Adrenal gland (tissue), 12 donors: ENCODE measurements around the gene EIF3F. TPM values are rescaled to one million over a fixed set of nuclear protein-coding genes. Genes with fewer than 3 reads are reported as not detected.

Experiments used
- DNase-seq, 7 donors: peaks; one replicate each; pipeline ENCODE4 v3.0.0-alpha.2; 2019 to 2020
- H3K27ac ChIP-seq, 5 donors: fragments of 200-600 bp; sonication (generic) in 4 of 5; 1 replicate in 3 of 5; 2 replicates in 2 of 5; pipeline versions ENCODE4 v1.5.1 to v1.8.0; 2016 to 2020; ENCODE audit warnings: mild to moderate bottlenecking in 1 of 5
- H3K27me3 ChIP-seq: fragments of 200-600 bp; 2 replicates; pipeline ENCODE4 v1.8.0; 2021
- H3K36me3 ChIP-seq, 2 donors: fragments of 200-600 bp; replicated peaks in 1 of 2; 1 replicate in 1 of 2; 2 replicates in 1 of 2; pipeline versions ENCODE4 v1.5.1 to v1.8.0; 2018 to 2022
- H3K4me1 ChIP-seq, 2 donors: fragments of 200-600 bp; replicated peaks in 1 of 2; 1 replicate in 1 of 2; 2 replicates in 1 of 2; pipeline versions ENCODE4 v1.5.1 to v1.8.0; 2018 to 2021
- H3K4me3 ChIP-seq, 4 donors: fragments of 200-600 bp; sonication (generic) in 3 of 4; one replicate each; pipeline ENCODE4 v1.5.1; 2016 to 2018
- H3K9me3 ChIP-seq, 3 donors: fragments of 200-600 bp; sonication (generic) in 1 of 3; replicated peaks in 1 of 3; 1 replicate in 2 of 3; 2 replicates in 1 of 3; pipeline versions ENCODE4 v1.5.1 to v1.8.0; 2016 to 2021
- POLR2A ChIP-seq, 2 donors: fragments of 450-650 bp; IDR thresholded peaks; one replicate each; pipeline ENCODE4 v1.6.1; 2017; ENCODE audit warnings: antibody characterized with exemption in 2 of 2, mild to moderate bottlenecking in 2 of 2, moderate library complexity in 1 of 2
- WGBS, 4 donors: extraction: QIAGEN DNeasy Blood & Tissue Kit in 2 of 4; methylation state at CpG; one replicate each; pipeline versions ENCODE4 v1.1.5 to v1.1.7; 2013 to 2017; 5-methylcytosine and 5-hydroxymethylcytosine counted together
- intact Hi-C, 2 donors: fragments of 100-400 bp; cut with DNase I; formaldehyde crosslinking; loops; one replicate each; pipeline versions ENCODE4 v1.14.1 to v1.15.0; 2022 to 2023
- polyA plus RNA-seq, 3 donors: library from polyadenylated mRNA; stranded (reverse); fragments of 200-250 nt in 2 of 3; fragments of 350-450 nt in 1 of 3; fragmentation: Illumina TruSeq in 1 of 3; extraction: RNeasy Lipid Tissue Mini Kit (QIAGEN cat#74804) in 1 of 3; gene quantifications; one replicate each; pipeline ENCODE4 v1.2.3, GENCODE V29; 2013 to 2014
- total RNA-seq, 9 donors: library from RNA; depleted of rRNA in 4 of 9; stranded (reverse); fragments of >200 nt in 4 of 9; fragments of 120-200 nt in 1 of 9; fragmentation: NEBNext Ultra II Directional in 1 of 9; extraction: Animal tissue kit (Norgen Biotek cat#: 25700) in 1 of 9; gene quantifications; one replicate each; pipeline versions ENCODE4 v1.1.0 to v1.2.4, GENCODE V29; 2013 to 2023
- TF ChIP-seq, protein P1 (sequence below), 6 experiments: fragments of 450-650 bp in 4 of 6; fragments of 200-600 bp in 2 of 6; sonication (generic) in 1 of 6; IDR thresholded peaks; 1 replicate in 5 of 6; 2 replicates in 1 of 6; pipeline versions ENCODE4 v1.5.1 to v1.8.0; 2016 to 2021; ENCODE audit warnings: antibody characterized with exemption in 6 of 6, mild to moderate bottlenecking in 2 of 6, moderate library complexity in 1 of 6
- donor health status: healthy with polysubstance abuse.
- donor health status: Bipolar disorder and iron deficiency.
- donor health status: DM: yes; HTN: yes; CAD: no.
- donor health status: DM: no; HTN: no; CAD: no.
- donor health status: DM: no; HTN: no; CAD: no.
- donor health status: DM: yes; HTN: yes; CAD: no.

Gene EIF3F
- total and polyA plus RNA-seq, 12 donors, result 105 to 366 (median 173) TPM

DNA sequence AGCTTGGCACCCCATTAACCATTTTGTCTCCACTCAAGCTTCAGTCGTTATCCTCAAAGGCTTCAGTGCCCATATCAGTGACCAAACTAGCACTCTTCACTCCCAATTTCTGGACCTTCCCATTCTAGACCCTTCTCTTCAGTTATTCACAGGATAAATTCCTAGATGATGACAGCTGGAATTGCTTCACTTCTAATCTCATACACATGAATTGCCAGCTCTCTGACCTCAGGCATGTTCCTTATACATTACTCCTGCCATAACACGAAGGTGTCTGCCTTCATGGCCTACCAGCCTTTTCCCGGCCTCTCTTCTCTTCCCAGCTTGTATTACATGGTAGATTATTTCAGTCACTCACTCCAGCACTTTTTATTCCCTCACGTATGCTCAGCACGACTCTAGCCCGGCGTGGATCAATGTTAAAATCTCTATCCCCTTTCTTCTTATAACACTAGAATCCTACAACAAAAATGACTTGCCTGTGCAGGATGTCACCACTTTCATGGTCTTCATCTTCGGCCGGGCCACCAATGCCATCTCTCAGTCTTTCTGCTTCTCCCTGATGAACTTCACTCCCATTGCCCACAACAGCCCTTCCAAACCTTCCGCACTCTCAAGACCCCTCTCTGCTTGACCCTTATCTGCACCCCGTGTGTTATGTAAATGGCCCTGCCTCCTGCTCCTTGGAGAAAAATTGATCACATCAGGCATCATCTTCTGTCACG, 36.9 kb downstream of the EIF3F start:
- Histone ChIP-seq H3K4me1 (peaks cover 0 to 7% of the 10 kb centered on the region in 2 donors), H3K27me3 (no peaks in the 10 kb centered on the region), H3K27ac (no peak overlapping the region), H3K36me3 (no peaks in the 10 kb centered on the region), H3K4me3 (no peak overlapping the region), H3K9me3 (no peaks in the 10 kb centered on the region)
- TF ChIP-seq, protein P1, sequence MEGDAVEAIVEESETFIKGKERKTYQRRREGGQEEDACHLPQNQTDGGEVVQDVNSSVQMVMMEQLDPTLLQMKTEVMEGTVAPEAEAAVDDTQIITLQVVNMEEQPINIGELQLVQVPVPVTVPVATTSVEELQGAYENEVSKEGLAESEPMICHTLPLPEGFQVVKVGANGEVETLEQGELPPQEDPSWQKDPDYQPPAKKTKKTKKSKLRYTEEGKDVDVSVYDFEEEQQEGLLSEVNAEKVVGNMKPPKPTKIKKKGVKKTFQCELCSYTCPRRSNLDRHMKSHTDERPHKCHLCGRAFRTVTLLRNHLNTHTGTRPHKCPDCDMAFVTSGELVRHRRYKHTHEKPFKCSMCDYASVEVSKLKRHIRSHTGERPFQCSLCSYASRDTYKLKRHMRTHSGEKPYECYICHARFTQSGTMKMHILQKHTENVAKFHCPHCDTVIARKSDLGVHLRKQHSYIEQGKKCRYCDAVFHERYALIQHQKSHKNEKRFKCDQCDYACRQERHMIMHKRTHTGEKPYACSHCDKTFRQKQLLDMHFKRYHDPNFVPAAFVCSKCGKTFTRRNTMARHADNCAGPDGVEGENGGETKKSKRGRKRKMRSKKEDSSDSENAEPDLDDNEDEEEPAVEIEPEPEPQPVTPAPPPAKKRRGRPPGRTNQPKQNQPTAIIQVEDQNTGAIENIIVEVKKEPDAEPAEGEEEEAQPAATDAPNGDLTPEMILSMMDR (IDR thresholded peaks at IDR 0.05), result no peak
- no peak for TF ChIP-seq POLR2A (IDR thresholded peaks at IDR 0.05)
- WGBS, 4 donors, result 89 to 93% (median 91%) methylated on average over 12 of the region's 12 CpGs
- DNase-seq, result peak in 2 of 7 donors; percentile 14 to 41
- intact Hi-C loops, result no loop called here

GRCh38 chr11:8025123-8025522, 38.0 kb downstream of the EIF3F start:
- H3K27me3 ChIP-seq, result no peaks in the 10 kb centered on the region
- no peak overlapping the region for H3K27ac ChIP-seq
- H3K36me3 ChIP-seq, result no peaks in the 10 kb centered on the region
- peak in 2 of 7 donors; percentile 1 to 31 for DNase-seq
- intact Hi-C loops, result no loop called here
- TF ChIP-seq, protein P1 (IDR thresholded peaks at IDR 0.05), result no peak
- no peak for TF ChIP-seq POLR2A (IDR thresholded peaks at IDR 0.05)
- peaks cover 0 to 3% of the 10 kb centered on the region in 2 donors for H3K4me1 ChIP-seq
- 74 to 84% (median 83%) methylated on average over 3 of the region's 3 CpGs for WGBS, 4 donors
- no peak overlapping the region for H3K4me3 ChIP-seq
- no peaks in the 10 kb centered on the region for H3K9me3 ChIP-seq

- Histone ChIP-seq H3K27me3 (no peaks in the 10 kb centered on the region), H3K9me3 (no peaks in the 10 kb centered on the region), H3K4me1 (peaks cover 0 to 7% of the 10 kb centered on the region in 2 donors), H3K4me3 (no peak overlapping the region), H3K36me3 (no peaks in the 10 kb centered on the region), H3K27ac (no peak overlapping the region)
- intact Hi-C loops, result no loop called here
- peak in 1 of 7 donors; percentile 2 for DNase-seq
- WGBS, 4 donors, result 20 to 57% (median 51%) methylated on average over 2 of the region's 2 CpGs
- TF ChIP-seq POLR2A (IDR thresholded peaks at IDR 0.05), result no peak
- TF ChIP-seq, protein P1 (IDR thresholded peaks at IDR 0.05), result no peak
Measured at GRCh38 chr11:8025816-8026215, 38.7 kb downstream of the EIF3F start.

GRCh38 chr11:8026982-8027381, 39.8 kb downstream of the EIF3F start:
- H3K27me3 ChIP-seq, result no peaks in the 10 kb centered on the region
- intact Hi-C loops, result no loop called here
- no peak for DNase-seq
- 77 to 87% (median 78%) methylated on average over 3 of the region's 3 CpGs for WGBS, 4 donors
- no peaks in the 10 kb centered on the region for H3K36me3 ChIP-seq
- H3K9me3 ChIP-seq, result no peaks in the 10 kb centered on the region
- no peak overlapping the region for H3K27ac ChIP-seq
- peaks cover 0 to 7% of the 10 kb centered on the region in 2 donors for H3K4me1 ChIP-seq
- H3K4me3 ChIP-seq, result no peak overlapping the region
- TF ChIP-seq POLR2A (IDR thresholded peaks at IDR 0.05), result no peak
- TF ChIP-seq, protein P1 (IDR thresholded peaks at IDR 0.05), result no peak
